GM13977 (cell line): Measurements from ENCODE around the gene DPF3.

Experiments used
- DNase-seq: peaks from one replicate; pipeline ENCODE4 v3.0.0; 2012; ENCODE audit warnings: low spot score
- in situ Hi-C: fragments of 300-500 bp; cut with MboI; formaldehyde crosslinking; loops from one replicate; pipeline ENCODE4 v1.12.0; 2022; ENCODE audit warnings: low sequenced_read_pairs, low pct_unique_long_range_greater_than_20kb, mixed read lengths, inconsistent platforms; ENCODE audit not compliant: unreplicated experiment
- TF ChIP-seq, protein P1 (sequence below): IDR thresholded peaks from 2 replicates; pipeline ENCODE4 v1.5.1; 2012; ENCODE audit warnings: mild to moderate bottlenecking, control low read depth; ENCODE audit not compliant: insufficient read depth; ENCODE audit errors: extremely low read depth, missing control alignments

Gene DPF3

GRCh38 chr14:72891666-72892102 lies 2.2 kb downstream of the DPF3 start:
- in situ Hi-C loops, result no loop called here
- DNase-seq, result no peak

DNA sequence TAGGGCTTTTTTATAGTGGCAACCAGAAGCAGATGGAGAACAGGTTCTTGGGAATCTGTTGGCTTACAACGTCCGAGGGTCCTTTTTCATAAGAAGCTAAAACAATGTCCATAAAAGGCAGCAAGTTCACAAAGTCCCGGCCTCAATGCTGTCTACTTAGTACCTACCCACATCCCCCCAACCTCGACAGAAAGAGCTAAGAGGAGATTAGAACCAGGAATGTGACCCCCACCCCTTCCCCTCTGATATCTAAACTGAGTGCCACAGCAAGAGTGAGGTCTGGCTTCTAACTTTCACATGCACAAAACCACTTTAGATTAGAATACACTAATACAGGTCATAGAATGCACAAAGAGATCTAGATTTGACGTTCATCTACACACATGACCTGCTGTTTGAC lies 4.5 kb downstream of the DPF3 start:
- no peak for DNase-seq
- in situ Hi-C loops, result no loop called here
- TF ChIP-seq, protein P1, sequence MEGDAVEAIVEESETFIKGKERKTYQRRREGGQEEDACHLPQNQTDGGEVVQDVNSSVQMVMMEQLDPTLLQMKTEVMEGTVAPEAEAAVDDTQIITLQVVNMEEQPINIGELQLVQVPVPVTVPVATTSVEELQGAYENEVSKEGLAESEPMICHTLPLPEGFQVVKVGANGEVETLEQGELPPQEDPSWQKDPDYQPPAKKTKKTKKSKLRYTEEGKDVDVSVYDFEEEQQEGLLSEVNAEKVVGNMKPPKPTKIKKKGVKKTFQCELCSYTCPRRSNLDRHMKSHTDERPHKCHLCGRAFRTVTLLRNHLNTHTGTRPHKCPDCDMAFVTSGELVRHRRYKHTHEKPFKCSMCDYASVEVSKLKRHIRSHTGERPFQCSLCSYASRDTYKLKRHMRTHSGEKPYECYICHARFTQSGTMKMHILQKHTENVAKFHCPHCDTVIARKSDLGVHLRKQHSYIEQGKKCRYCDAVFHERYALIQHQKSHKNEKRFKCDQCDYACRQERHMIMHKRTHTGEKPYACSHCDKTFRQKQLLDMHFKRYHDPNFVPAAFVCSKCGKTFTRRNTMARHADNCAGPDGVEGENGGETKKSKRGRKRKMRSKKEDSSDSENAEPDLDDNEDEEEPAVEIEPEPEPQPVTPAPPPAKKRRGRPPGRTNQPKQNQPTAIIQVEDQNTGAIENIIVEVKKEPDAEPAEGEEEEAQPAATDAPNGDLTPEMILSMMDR, result no peak

More at GRCh38 chr14:72891666-72892102, 2.2 kb downstream of the DPF3 start:
- TF ChIP-seq, protein P1, result no peak

- DNase-seq, result no peak
- TF ChIP-seq, protein P1, result no peak
- in situ Hi-C loops, result no loop called here
Observed at GRCh38 chr14:72888636-72889201, 5.2 kb downstream of the DPF3 start.

DNA sequence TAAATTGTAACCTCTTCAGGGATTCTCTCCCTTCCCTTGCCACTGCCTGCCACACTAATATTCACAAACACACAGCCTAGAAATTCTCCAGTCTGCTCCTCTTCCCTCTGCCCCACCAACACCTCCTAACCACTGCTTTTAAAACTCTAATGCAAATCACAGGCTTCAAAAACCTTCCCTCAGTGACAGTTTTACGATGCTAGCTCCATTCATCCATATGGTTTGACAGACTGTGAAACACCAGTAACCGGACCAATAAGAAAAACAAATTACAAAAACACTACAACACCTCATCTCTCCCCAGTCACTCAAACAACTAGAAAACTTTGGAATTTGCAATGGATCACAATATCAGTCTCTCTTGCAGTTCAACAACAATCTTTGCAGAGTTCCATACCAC lies 5.7 kb downstream of the DPF3 start:
- in situ Hi-C loops, result no loop called here
- no peak for DNase-seq

GRCh38 chr14:72887514-72887913 lies 6.4 kb downstream of the DPF3 start:
- TF ChIP-seq, protein P1, result no peak
- in situ Hi-C loops, result no loop called here
- DNase-seq, result no peak

More for the DNA sequence above, 5.7 kb downstream of the DPF3 start:
- TF ChIP-seq, protein P1, result no peak

- DNase-seq, result no peak
- in situ Hi-C loops, result no loop called here
- TF ChIP-seq, protein P1, result no peak
Observed at GRCh38 chr14:72884386-72884785, 9.5 kb downstream of the DPF3 start.

- in situ Hi-C loops, result no loop called here
- DNase-seq, result peak; percentile 34
- TF ChIP-seq, protein P1, result no peak
Observed at GRCh38 chr14:72883961-72884360, 9.9 kb downstream of the DPF3 start.
